Eye (tissue), 1 donor: Measurements from ENCODE around the gene MAFG.
A peak's percentile ranks its signal among the peaks of the same experiment; 100 is the strongest.

Experiments
- DNase-seq: peaks from one replicate; pipeline ENCODE4 v3.0.0-alpha.2; 2015

MAFG gene

GRCh38 chr17:81927653-81928543 is at the start of gene MAFG:
MAFG (minus strand) TSS chr17:81927735; CDS start chr17:81923185, 4,550 bp downstream.
- peak; percentile 99 for DNase-seq

- DNase-seq = no peak
These were observed 49.0 kb upstream of the MAFG start for GRCh38 chr17:81976332-81977210.

GRCh38 chr17:81973432-81973831 is 45.9 kb upstream of the MAFG start:
- no peak for DNase-seq

- no peak for DNase-seq
These were observed 41.6 kb upstream of the MAFG start for GRCh38 chr17:81968850-81969812.

GRCh38 chr17:81968396-81968745 is 40.8 kb upstream of the MAFG start:
- DNase-seq = no peak

- peak; percentile 94 for DNase-seq
These were observed 40.2 kb upstream of the MAFG start for GRCh38 chr17:81967533-81968395.

GRCh38 chr17:81967244-81967532 is 39.7 kb upstream of the MAFG start:
- no peak for DNase-seq

GRCh38 chr17:81966343-81967243 is 39.1 kb upstream of the MAFG start:
- DNase-seq = peak; percentile 88

GRCh38 chr17:81964081-81964849 is 36.7 kb upstream of the MAFG start:
- no peak for DNase-seq

GRCh38 chr17:81962499-81963441 is 35.2 kb upstream of the MAFG start:
- peak; percentile 37 for DNase-seq

GRCh38 chr17:81961521-81962498 is 34.3 kb upstream of the MAFG start:
- DNase-seq = no peak

- peak; percentile 63 for DNase-seq
These were observed 33.6 kb upstream of the MAFG start, which contains the start of gene NOTUM for GRCh38 chr17:81961087-81961511. NOTUM (minus strand) TSS chr17:81961187; CDS start chr17:81960909, 278 bp downstream.

GRCh38 chr17:81960130-81960958 is 32.8 kb upstream of the MAFG start:
- DNase-seq = peak; percentile 37

- peak; percentile 81 for DNase-seq
These were observed 32.0 kb upstream of the MAFG start for GRCh38 chr17:81959362-81960129.

GRCh38 chr17:81958633-81959342 is 31.3 kb upstream of the MAFG start:
- no peak for DNase-seq
